ENCODE measurements around the gene FRMPD1.

GRCh38 chr9:37621273-37622121, 29.3 kb upstream of the FRMPD1 start:
- TF ChIP-seq CTCF (IDR thresholded peaks at IDR 0.05; ENCODE audit: low read length) (no peak), EZH2 (IDR thresholded peaks at IDR 0.05; ENCODE audit: borderline replicate concordance, low read length) (no peak)

Measured in OCI-LY1 (cell line).